Activated T-cell treated with anti-CD3 and anti-CD28 coated beads, Interleukin-2, amount 50 U/mL, for 4 hours (primary cell): ENCODE data around the gene CES4A. TPM values are rescaled to one million over a fixed set of nuclear protein-coding genes. Genes with fewer than 3 reads are reported as not detected.

ENCODE experiments used
- ATAC-seq, 2 donors: fragments of 200-7000 bp; cut with Tn5 transposase; one replicate each; pipeline ENCODE4 v1.10.0; 2021
- DNase-seq: peaks from one replicate; pipeline ENCODE4 v3.0.0-alpha.2; 2020
- H3K27me3 Mint-ChIP-seq: one replicate; pipeline ENCODE4 v1.8.0; 2021; ENCODE audit warnings: low read depth, mixed read lengths
- H3K36me3 Mint-ChIP-seq: one replicate; pipeline ENCODE4 v1.8.0; 2022; ENCODE audit warnings: mixed read lengths; ENCODE audit not compliant: insufficient read depth
- H3K4me1 Mint-ChIP-seq: one replicate; pipeline ENCODE4 v1.8.0; 2021; ENCODE audit warnings: low read depth, mixed read lengths
- H3K4me3 Mint-ChIP-seq: one replicate; pipeline ENCODE4 v1.8.0; 2021; ENCODE audit warnings: mild to moderate bottlenecking, moderate library complexity, mixed read lengths
- H3K9me3 Mint-ChIP-seq: one replicate; pipeline ENCODE4 v1.8.0; 2021; ENCODE audit warnings: mixed read lengths
- total RNA-seq, 3 donors: library from RNA; stranded (reverse); gene quantifications; one replicate each; pipeline ENCODE4 v1.2.1, GENCODE V29; 2021

The CES4A gene
- total RNA-seq, 3 donors from 2014 or later: 6.2 to 10.7 (median 6.6) TPM

GRCh38 chr16:67015313-67015731 lies 26.9 kb downstream of the CES4A start:
- ATAC-seq: no peak
- H3K36me3 Mint-ChIP-seq: no peaks in the 10 kb centered on the region
- no peak overlapping the region for H3K4me3 Mint-ChIP-seq
- H3K9me3 Mint-ChIP-seq: no peaks in the 10 kb centered on the region
- no peak for DNase-seq
- no peaks in the 10 kb centered on the region for H3K27me3 Mint-ChIP-seq
- H3K4me1 Mint-ChIP-seq: peaks cover 3% of the 10 kb centered on the region

GRCh38 chr16:67016143-67016542 lies 27.8 kb downstream of the CES4A start:
- no peaks in the 10 kb centered on the region for H3K9me3 Mint-ChIP-seq
- DNase-seq (no peak), ATAC-seq (no peak)
- H3K27me3 Mint-ChIP-seq: no peaks in the 10 kb centered on the region
- H3K4me3 Mint-ChIP-seq: no peak overlapping the region
- peaks cover 3% of the 10 kb centered on the region for H3K4me1 Mint-ChIP-seq
- H3K36me3 Mint-ChIP-seq: no peaks in the 10 kb centered on the region

GRCh38 chr16:67016681-67017420 lies 28.5 kb downstream of the CES4A start:
- DNase-seq (no peak), ATAC-seq (no peak)
- Mint-ChIP-seq H3K27me3 (no peaks in the 10 kb centered on the region), H3K9me3 (no peaks in the 10 kb centered on the region), H3K36me3 (no peaks in the 10 kb centered on the region), H3K4me1 (peaks cover 3% of the 10 kb centered on the region), H3K4me3 (no peak overlapping the region)

GRCh38 chr16:67017421-67017750 lies 29.0 kb downstream of the CES4A start:
- Mint-ChIP-seq H3K4me1 (peaks cover 3% of the 10 kb centered on the region), H3K4me3 (no peak overlapping the region), H3K36me3 (no peaks in the 10 kb centered on the region), H3K9me3 (no peaks in the 10 kb centered on the region), H3K27me3 (no peaks in the 10 kb centered on the region)
- DNase-seq: no peak
- no peak for ATAC-seq

- H3K4me1 Mint-ChIP-seq: peaks cover 3% of the 10 kb centered on the region
- ATAC-seq: peak; percentile 93 to 94
Measured at GRCh38 chr16:67017810-67018488, 29.6 kb downstream of the CES4A start.

GRCh38 chr16:67019171-67019570 lies 30.8 kb downstream of the CES4A start:
- Mint-ChIP-seq H3K36me3 (no peaks in the 10 kb centered on the region), H3K4me3 (no peak overlapping the region), H3K9me3 (no peaks in the 10 kb centered on the region), H3K27me3 (no peaks in the 10 kb centered on the region), H3K4me1 (no peaks in the 10 kb centered on the region)
- DNase-seq (no peak), ATAC-seq (no peak)

More at GRCh38 chr16:67017810-67018488, 29.6 kb downstream of the CES4A start:
- H3K4me3 Mint-ChIP-seq: no peak overlapping the region
- DNase-seq: peak; percentile 84
- H3K9me3 Mint-ChIP-seq: no peaks in the 10 kb centered on the region
- no peaks in the 10 kb centered on the region for H3K27me3 Mint-ChIP-seq
- H3K36me3 Mint-ChIP-seq: no peaks in the 10 kb centered on the region

GRCh38 chr16:67021321-67021720 lies 32.9 kb downstream of the CES4A start:
- Mint-ChIP-seq H3K36me3 (no peaks in the 10 kb centered on the region), H3K4me3 (no peak overlapping the region), H3K27me3 (no peaks in the 10 kb centered on the region), H3K4me1 (no peaks in the 10 kb centered on the region), H3K9me3 (no peaks in the 10 kb centered on the region)
- DNase-seq: no peak
- no peak for ATAC-seq

- ATAC-seq (no peak), DNase-seq (no peak)
- H3K4me1 Mint-ChIP-seq: peaks cover 2% of the 10 kb centered on the region
- no peaks in the 10 kb centered on the region for H3K27me3 Mint-ChIP-seq
- no peaks in the 10 kb centered on the region for H3K36me3 Mint-ChIP-seq
- no peaks in the 10 kb centered on the region for H3K9me3 Mint-ChIP-seq
- H3K4me3 Mint-ChIP-seq: no peak overlapping the region
Measured at GRCh38 chr16:67022531-67023214, 34.3 kb downstream of the CES4A start.

GRCh38 chr16:67023689-67024088 lies 35.3 kb downstream of the CES4A start:
- Mint-ChIP-seq H3K36me3 (no peaks in the 10 kb centered on the region), H3K9me3 (no peaks in the 10 kb centered on the region)
- DNase-seq: no peak

GRCh38 chr16:67024384-67025209 lies 36.2 kb downstream of the CES4A start:
- no peaks in the 10 kb centered on the region for H3K27me3 Mint-ChIP-seq
- H3K4me3 Mint-ChIP-seq: no peak overlapping the region
- no peak for DNase-seq
- no peak for ATAC-seq
- no peaks in the 10 kb centered on the region for H3K36me3 Mint-ChIP-seq
- peaks cover 7% of the 10 kb centered on the region for H3K4me1 Mint-ChIP-seq
- no peaks in the 10 kb centered on the region for H3K9me3 Mint-ChIP-seq

More at GRCh38 chr16:67023689-67024088, 35.3 kb downstream of the CES4A start:
- Mint-ChIP-seq H3K4me1 (peaks cover 7% of the 10 kb centered on the region), H3K27me3 (no peaks in the 10 kb centered on the region), H3K4me3 (no peak overlapping the region)
- no peak for ATAC-seq

- no peak for ATAC-seq
- Mint-ChIP-seq H3K36me3 (no peaks in the 10 kb centered on the region), H3K27me3 (no peaks in the 10 kb centered on the region), H3K4me3 (no peak overlapping the region), H3K4me1 (peaks cover 10% of the 10 kb centered on the region), H3K9me3 (no peaks in the 10 kb centered on the region)
- DNase-seq: no peak
Measured at GRCh38 chr16:67025210-67025550, 36.8 kb downstream of the CES4A start.

GRCh38 chr16:67026570-67026969 lies 38.2 kb downstream of the CES4A start:
- ATAC-seq: no peak
- Mint-ChIP-seq H3K27me3 (no peaks in the 10 kb centered on the region), H3K4me3 (peak overlapping the region; percentile 24), H3K36me3 (peaks cover 2% of the 10 kb centered on the region), H3K4me1 (peaks cover 22% of the 10 kb centered on the region), H3K9me3 (no peaks in the 10 kb centered on the region)
- no peak for DNase-seq

GRCh38 chr16:67027046-67027445 lies 38.7 kb downstream of the CES4A start:
- DNase-seq (no peak), ATAC-seq (no peak)
- Mint-ChIP-seq H3K4me1 (peaks cover 27% of the 10 kb centered on the region), H3K9me3 (no peaks in the 10 kb centered on the region), H3K4me3 (no peak overlapping the region), H3K36me3 (peaks cover 2% of the 10 kb centered on the region), H3K27me3 (no peaks in the 10 kb centered on the region)

GRCh38 chr16:67028167-67028695 lies 39.8 kb downstream of the CES4A start:
- H3K4me3 Mint-ChIP-seq: peak overlapping the region; percentile 84
- peaks cover 39% of the 10 kb centered on the region for H3K4me1 Mint-ChIP-seq
- ATAC-seq: no peak
- H3K9me3 Mint-ChIP-seq: no peaks in the 10 kb centered on the region
- H3K27me3 Mint-ChIP-seq: no peaks in the 10 kb centered on the region
- no peak for DNase-seq
- H3K36me3 Mint-ChIP-seq: peaks cover 4% of the 10 kb centered on the region
